C1 segment of cervical spinal cord (tissue), 14 donors: ENCODE measurements around the gene PEX14.

Experiments used
- DNase-seq, 14 donors: peaks; one replicate each; lab custom pipeline; 2025; lab: John Stamatoyannopoulos, UW

The PEX14 gene

DNA sequence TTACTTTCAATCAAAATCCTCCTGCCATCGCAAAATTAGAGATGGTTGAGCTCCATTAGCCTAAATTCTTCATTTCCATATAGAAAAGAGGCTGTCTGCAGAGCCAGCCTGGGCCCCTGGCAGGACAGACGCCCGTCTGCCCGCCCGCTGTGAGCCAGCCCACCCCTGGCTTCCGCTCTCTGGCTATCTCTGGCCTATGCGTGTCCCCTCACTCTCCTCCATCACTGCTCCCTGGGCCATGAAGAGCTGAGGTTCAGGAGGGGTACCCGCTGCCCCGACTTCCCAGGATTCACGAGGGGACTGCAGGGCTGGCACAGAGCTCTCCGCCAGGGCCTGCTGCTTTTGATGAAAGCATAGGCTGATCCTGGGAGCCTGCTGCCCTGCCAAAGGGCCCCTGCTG, 204.1 kb downstream of the PEX14 start:
- no peak for DNase-seq

GRCh38 chr1:10679496-10680220, 204.9 kb downstream of the PEX14 start:
- DNase-seq: no peak
